WTC11 (cell line): ENCODE results near the gene CFAP299. TPM values are rescaled to one million over a fixed set of nuclear protein-coding genes. Genes with fewer than 3 reads are reported as not detected.

ENCODE experiments used
- IRF2 ChIP-seq: sonication (generic); formaldehyde crosslinking; IDR thresholded peaks from 2 replicates; pipeline ENCODE4 v1.8.0; 2022; ENCODE audit warnings: low read depth, missing genetic modification reagents, borderline replicate concordance
- MXD4 ChIP-seq: fragments of 250-450 bp; sonication (Bioruptor Pico); IDR thresholded peaks from 2 replicates; pipeline ENCODE4 v1.8.0; 2021; ENCODE audit warnings: mild to moderate bottlenecking, moderate library complexity, borderline replicate concordance
- NR1H2 ChIP-seq: sonication (generic); formaldehyde crosslinking; IDR thresholded peaks from 2 replicates; pipeline ENCODE4 v1.9.0; 2021; ENCODE audit warnings: mild to moderate bottlenecking, moderate library complexity, missing genetic modification reagents
- PRRX2 ChIP-seq: fragments of 250-450 bp; sonication (Bioruptor Pico); IDR thresholded peaks from 2 replicates; pipeline ENCODE4 v1.8.0; 2021; ENCODE audit warnings: mild to moderate bottlenecking
- ZNF263 ChIP-seq: sonication (generic); formaldehyde crosslinking; IDR thresholded peaks from 2 replicates; pipeline ENCODE4 v1.8.1; 2022; ENCODE audit warnings: low read depth, mild to moderate bottlenecking, moderate library complexity, missing genetic modification reagents
- total RNA-seq: library from RNA; stranded (reverse); gene quantifications from 3 replicates; pipeline ENCODE4 v1.2.3, GENCODE V29; 2021
- TF ChIP-seq, protein P1 (sequence below): fragments of 250-450 bp; sonication (Bioruptor Pico); IDR thresholded peaks from 2 replicates; pipeline ENCODE4 v1.9.0; 2021; ENCODE audit warnings: mild to moderate bottlenecking, borderline replicate concordance
- TF ChIP-seq, protein P2 (sequence below): sonication (generic); formaldehyde crosslinking; IDR thresholded peaks from 2 replicates; pipeline ENCODE4 v1.8.0; 2022; ENCODE audit warnings: missing genetic modification reagents
- TF ChIP-seq, protein P3 (sequence below): fragments of 250-450 bp; sonication (Bioruptor Pico); IDR thresholded peaks from 2 replicates; pipeline ENCODE4 v1.9.0; 2021; ENCODE audit warnings: mild to moderate bottlenecking
- TF ChIP-seq, protein P4 (sequence below): sonication (generic); formaldehyde crosslinking; IDR thresholded peaks from 2 replicates; pipeline ENCODE4 v1.8.1; 2022; ENCODE audit warnings: low read depth, missing genetic modification reagents, borderline replicate concordance
- TF ChIP-seq, protein P5 (sequence below): sonication (generic); formaldehyde crosslinking; IDR thresholded peaks from 2 replicates; pipeline ENCODE4 v1.8.1; 2023; ENCODE audit warnings: mild to moderate bottlenecking, moderate library complexity, missing genetic modification reagents
- TF ChIP-seq, protein P6 (sequence below): sonication (generic); formaldehyde crosslinking; IDR thresholded peaks from 2 replicates; pipeline ENCODE4 v1.8.1; 2022; ENCODE audit warnings: missing genetic modification reagents, borderline replicate concordance
- TF ChIP-seq, protein P7 (sequence below): fragments of 250-450 bp; sonication (Bioruptor Pico); IDR thresholded peaks from 2 replicates; pipeline ENCODE4 v2.1.2; 2022; ENCODE audit warnings: mild to moderate bottlenecking, moderate library complexity
- TF ChIP-seq, protein P8 (sequence below): sonication (generic); formaldehyde crosslinking; conservative IDR thresholded peaks from 2 replicates; pipeline ENCODE4 v1.8.1; 2022; ENCODE audit warnings: mild to moderate bottlenecking, missing genetic modification reagents

The CFAP299 gene
- total RNA-seq, 1 experiment from 2014 or later = not detected

DNA sequence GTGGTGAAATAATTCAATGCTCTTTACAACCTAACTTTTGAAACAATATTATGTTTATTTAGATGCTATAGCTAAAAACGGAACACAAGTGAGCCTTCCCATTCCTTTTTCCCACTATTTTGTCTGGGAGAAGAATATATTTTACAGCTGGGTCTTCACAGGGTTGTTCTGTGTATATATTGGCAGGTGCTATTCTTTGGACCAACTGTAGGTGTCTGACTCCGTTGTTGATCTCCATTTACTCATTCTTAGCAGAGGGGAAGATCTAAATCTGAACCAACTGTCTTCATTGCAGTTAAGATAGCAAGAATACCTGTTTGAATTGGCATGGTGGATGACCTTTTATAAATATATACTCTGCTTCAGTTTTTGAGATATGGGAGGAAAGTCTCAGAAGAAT is 257.4 kb downstream of the CFAP299 start (continued):
- TF ChIP-seq, protein P1, sequence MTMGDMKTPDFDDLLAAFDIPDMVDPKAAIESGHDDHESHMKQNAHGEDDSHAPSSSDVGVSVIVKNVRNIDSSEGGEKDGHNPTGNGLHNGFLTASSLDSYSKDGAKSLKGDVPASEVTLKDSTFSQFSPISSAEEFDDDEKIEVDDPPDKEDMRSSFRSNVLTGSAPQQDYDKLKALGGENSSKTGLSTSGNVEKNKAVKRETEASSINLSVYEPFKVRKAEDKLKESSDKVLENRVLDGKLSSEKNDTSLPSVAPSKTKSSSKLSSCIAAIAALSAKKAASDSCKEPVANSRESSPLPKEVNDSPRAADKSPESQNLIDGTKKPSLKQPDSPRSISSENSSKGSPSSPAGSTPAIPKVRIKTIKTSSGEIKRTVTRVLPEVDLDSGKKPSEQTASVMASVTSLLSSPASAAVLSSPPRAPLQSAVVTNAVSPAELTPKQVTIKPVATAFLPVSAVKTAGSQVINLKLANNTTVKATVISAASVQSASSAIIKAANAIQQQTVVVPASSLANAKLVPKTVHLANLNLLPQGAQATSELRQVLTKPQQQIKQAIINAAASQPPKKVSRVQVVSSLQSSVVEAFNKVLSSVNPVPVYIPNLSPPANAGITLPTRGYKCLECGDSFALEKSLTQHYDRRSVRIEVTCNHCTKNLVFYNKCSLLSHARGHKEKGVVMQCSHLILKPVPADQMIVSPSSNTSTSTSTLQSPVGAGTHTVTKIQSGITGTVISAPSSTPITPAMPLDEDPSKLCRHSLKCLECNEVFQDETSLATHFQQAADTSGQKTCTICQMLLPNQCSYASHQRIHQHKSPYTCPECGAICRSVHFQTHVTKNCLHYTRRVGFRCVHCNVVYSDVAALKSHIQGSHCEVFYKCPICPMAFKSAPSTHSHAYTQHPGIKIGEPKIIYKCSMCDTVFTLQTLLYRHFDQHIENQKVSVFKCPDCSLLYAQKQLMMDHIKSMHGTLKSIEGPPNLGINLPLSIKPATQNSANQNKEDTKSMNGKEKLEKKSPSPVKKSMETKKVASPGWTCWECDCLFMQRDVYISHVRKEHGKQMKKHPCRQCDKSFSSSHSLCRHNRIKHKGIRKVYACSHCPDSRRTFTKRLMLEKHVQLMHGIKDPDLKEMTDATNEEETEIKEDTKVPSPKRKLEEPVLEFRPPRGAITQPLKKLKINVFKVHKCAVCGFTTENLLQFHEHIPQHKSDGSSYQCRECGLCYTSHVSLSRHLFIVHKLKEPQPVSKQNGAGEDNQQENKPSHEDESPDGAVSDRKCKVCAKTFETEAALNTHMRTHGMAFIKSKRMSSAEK (CRISPR knock-in tag) = no peak
- TF ChIP-seq ZNF263 (no peak), NR1H2 (CRISPR knock-in tag) (no peak), MXD4 (CRISPR knock-in tag) (no peak), PRRX2 (CRISPR knock-in tag) (no peak), IRF2 (CRISPR knock-in tag) (no peak)
- TF ChIP-seq, protein P2, sequence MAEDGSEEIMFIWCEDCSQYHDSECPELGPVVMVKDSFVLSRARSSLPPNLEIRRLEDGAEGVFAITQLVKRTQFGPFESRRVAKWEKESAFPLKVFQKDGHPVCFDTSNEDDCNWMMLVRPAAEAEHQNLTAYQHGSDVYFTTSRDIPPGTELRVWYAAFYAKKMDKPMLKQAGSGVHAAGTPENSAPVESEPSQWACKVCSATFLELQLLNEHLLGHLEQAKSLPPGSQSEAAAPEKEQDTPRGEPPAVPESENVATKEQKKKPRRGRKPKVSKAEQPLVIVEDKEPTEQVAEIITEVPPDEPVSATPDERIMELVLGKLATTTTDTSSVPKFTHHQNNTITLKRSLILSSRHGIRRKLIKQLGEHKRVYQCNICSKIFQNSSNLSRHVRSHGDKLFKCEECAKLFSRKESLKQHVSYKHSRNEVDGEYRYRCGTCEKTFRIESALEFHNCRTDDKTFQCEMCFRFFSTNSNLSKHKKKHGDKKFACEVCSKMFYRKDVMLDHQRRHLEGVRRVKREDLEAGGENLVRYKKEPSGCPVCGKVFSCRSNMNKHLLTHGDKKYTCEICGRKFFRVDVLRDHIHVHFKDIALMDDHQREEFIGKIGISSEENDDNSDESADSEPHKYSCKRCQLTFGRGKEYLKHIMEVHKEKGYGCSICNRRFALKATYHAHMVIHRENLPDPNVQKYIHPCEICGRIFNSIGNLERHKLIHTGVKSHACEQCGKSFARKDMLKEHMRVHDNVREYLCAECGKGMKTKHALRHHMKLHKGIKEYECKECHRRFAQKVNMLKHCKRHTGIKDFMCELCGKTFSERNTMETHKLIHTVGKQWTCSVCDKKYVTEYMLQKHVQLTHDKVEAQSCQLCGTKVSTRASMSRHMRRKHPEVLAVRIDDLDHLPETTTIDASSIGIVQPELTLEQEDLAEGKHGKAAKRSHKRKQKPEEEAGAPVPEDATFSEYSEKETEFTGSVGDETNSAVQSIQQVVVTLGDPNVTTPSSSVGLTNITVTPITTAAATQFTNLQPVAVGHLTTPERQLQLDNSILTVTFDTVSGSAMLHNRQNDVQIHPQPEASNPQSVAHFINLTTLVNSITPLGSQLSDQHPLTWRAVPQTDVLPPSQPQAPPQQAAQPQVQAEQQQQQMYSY (CRISPR knock-in tag) = no peak
- TF ChIP-seq, protein P3, sequence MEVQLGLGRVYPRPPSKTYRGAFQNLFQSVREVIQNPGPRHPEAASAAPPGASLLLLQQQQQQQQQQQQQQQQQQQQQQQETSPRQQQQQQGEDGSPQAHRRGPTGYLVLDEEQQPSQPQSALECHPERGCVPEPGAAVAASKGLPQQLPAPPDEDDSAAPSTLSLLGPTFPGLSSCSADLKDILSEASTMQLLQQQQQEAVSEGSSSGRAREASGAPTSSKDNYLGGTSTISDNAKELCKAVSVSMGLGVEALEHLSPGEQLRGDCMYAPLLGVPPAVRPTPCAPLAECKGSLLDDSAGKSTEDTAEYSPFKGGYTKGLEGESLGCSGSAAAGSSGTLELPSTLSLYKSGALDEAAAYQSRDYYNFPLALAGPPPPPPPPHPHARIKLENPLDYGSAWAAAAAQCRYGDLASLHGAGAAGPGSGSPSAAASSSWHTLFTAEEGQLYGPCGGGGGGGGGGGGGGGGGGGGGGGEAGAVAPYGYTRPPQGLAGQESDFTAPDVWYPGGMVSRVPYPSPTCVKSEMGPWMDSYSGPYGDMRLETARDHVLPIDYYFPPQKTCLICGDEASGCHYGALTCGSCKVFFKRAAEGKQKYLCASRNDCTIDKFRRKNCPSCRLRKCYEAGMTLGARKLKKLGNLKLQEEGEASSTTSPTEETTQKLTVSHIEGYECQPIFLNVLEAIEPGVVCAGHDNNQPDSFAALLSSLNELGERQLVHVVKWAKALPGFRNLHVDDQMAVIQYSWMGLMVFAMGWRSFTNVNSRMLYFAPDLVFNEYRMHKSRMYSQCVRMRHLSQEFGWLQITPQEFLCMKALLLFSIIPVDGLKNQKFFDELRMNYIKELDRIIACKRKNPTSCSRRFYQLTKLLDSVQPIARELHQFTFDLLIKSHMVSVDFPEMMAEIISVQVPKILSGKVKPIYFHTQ (CRISPR knock-in tag) = no peak
- TF ChIP-seq, protein P4, sequence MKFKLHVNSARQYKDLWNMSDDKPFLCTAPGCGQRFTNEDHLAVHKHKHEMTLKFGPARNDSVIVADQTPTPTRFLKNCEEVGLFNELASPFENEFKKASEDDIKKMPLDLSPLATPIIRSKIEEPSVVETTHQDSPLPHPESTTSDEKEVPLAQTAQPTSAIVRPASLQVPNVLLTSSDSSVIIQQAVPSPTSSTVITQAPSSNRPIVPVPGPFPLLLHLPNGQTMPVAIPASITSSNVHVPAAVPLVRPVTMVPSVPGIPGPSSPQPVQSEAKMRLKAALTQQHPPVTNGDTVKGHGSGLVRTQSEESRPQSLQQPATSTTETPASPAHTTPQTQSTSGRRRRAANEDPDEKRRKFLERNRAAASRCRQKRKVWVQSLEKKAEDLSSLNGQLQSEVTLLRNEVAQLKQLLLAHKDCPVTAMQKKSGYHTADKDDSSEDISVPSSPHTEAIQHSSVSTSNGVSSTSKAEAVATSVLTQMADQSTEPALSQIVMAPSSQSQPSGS = no peak
- TF ChIP-seq, protein P5, sequence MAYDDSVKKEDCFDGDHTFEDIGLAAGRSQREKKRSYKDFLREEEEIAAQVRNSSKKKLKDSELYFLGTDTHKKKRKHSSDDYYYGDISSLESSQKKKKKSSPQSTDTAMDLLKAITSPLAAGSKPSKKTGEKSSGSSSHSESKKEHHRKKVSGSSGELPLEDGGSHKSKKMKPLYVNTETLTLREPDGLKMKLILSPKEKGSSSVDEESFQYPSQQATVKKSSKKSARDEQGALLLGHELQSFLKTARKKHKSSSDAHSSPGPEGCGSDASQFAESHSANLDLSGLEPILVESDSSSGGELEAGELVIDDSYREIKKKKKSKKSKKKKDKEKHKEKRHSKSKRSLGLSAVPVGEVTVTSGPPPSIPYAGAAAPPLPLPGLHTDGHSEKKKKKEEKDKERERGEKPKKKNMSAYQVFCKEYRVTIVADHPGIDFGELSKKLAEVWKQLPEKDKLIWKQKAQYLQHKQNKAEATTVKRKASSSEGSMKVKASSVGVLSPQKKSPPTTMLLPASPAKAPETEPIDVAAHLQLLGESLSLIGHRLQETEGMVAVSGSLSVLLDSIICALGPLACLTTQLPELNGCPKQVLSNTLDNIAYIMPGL (CRISPR knock-in tag) = no peak
- TF ChIP-seq, protein P6, sequence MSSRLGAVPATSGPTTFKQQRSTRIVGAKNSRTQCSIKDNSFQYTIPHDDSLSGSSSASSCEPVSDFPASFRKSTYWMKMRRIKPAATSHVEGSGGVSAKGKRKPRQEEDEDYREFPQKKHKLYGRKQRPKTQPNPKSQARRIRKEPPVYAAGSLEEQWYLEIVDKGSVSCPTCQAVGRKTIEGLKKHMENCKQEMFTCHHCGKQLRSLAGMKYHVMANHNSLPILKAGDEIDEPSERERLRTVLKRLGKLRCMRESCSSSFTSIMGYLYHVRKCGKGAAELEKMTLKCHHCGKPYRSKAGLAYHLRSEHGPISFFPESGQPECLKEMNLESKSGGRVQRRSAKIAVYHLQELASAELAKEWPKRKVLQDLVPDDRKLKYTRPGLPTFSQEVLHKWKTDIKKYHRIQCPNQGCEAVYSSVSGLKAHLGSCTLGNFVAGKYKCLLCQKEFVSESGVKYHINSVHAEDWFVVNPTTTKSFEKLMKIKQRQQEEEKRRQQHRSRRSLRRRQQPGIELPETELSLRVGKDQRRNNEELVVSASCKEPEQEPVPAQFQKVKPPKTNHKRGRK (CRISPR knock-in tag) = no peak
- TF ChIP-seq, protein P7, sequence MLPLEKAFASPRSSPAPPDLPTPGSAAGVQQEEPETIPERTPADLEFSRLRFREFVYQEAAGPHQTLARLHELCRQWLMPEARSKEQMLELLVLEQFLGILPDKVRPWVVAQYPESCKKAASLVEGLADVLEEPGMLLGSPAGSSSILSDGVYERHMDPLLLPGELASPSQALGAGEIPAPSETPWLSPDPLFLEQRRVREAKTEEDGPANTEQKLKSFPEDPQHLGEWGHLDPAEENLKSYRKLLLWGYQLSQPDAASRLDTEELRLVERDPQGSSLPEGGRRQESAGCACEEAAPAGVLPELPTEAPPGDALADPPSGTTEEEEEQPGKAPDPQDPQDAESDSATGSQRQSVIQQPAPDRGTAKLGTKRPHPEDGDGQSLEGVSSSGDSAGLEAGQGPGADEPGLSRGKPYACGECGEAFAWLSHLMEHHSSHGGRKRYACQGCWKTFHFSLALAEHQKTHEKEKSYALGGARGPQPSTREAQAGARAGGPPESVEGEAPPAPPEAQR (CRISPR knock-in tag) = no peak
- TF ChIP-seq, protein P8, sequence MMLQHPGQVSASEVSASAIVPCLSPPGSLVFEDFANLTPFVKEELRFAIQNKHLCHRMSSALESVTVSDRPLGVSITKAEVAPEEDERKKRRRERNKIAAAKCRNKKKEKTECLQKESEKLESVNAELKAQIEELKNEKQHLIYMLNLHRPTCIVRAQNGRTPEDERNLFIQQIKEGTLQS (CRISPR knock-in tag) = no peak
